SK-N-SH treated with all-trans-retinoic acid at 6 μM for 48 hours (cell line): ENCODE data around the gene TTC36.

Experiments used
- ATAC-seq: fragments of 200-7000 bp; cut with Tn5 transposase; 3 replicates; pipeline ENCODE4 v1.9.1; 2020; ENCODE audit warnings: mild to moderate bottlenecking, moderate library complexity
- ARNTL ChIP-seq: fragments of 450-650 bp; formaldehyde crosslinking; IDR thresholded peaks from 2 replicates; pipeline ENCODE4 v1.5.0; 2020; ENCODE audit warnings: low read depth, mild to moderate bottlenecking, moderate library complexity, borderline replicate concordance
- BACH2 ChIP-seq: fragments of 250-450 bp; sonication (Bioruptor Pico); IDR thresholded peaks from 2 replicates; pipeline ENCODE4 v1.9.0; 2021; ENCODE audit warnings: mild to moderate bottlenecking, borderline replicate concordance
- CSDC2 ChIP-seq: fragments of 250-450 bp; sonication (Bioruptor Pico); IDR thresholded peaks from 2 replicates; pipeline ENCODE4 v1.5.0; 2020; ENCODE audit warnings: mild to moderate bottlenecking, moderate library complexity
- CSRNP3 ChIP-seq: fragments of 250-450 bp; sonication (Bioruptor Pico); IDR thresholded peaks from 2 replicates; pipeline ENCODE4 v1.5.1; 2021; ENCODE audit warnings: mild to moderate bottlenecking, moderate library complexity
- ESRRG ChIP-seq: fragments of 250-450 bp; sonication (Bioruptor Pico); IDR thresholded peaks from 2 replicates; pipeline ENCODE4 v1.6.1; 2021; ENCODE audit warnings: mild to moderate bottlenecking
- GLIS3 ChIP-seq: fragments of 250-450 bp; sonication (Bioruptor Pico); IDR thresholded peaks from 2 replicates; pipeline ENCODE4 v1.5.0; 2020; ENCODE audit warnings: mild to moderate bottlenecking, moderate library complexity
- ISL1 ChIP-seq: fragments of 250-450 bp; sonication (Bioruptor Pico); IDR thresholded peaks from 2 replicates; pipeline ENCODE4 v2.1.2; 2022; ENCODE audit warnings: mild to moderate bottlenecking, moderate library complexity
- OSR1 ChIP-seq: fragments of 250-450 bp; sonication (Bioruptor Pico); IDR thresholded peaks from 2 replicates; pipeline ENCODE4 v1.8.0; 2022; ENCODE audit warnings: moderate library complexity, mild to moderate bottlenecking, inconsistent platforms
- PATZ1 ChIP-seq: fragments of 250-450 bp; sonication (Bioruptor Pico); IDR thresholded peaks from 2 replicates; pipeline ENCODE4 v1.8.0; 2020; ENCODE audit warnings: mild to moderate bottlenecking, moderate library complexity, borderline replicate concordance
- PPARA ChIP-seq: fragments of 250-450 bp; sonication (Bioruptor Pico); IDR thresholded peaks from 2 replicates; pipeline ENCODE4 v1.5.0; 2020; ENCODE audit warnings: mild to moderate bottlenecking, borderline replicate concordance
- RARB ChIP-seq: fragments of 250-450 bp; sonication (Bioruptor Pico); IDR thresholded peaks from 2 replicates; pipeline ENCODE4 v1.8.0; 2021; ENCODE audit warnings: mild to moderate bottlenecking, moderate library complexity
- TCF4 ChIP-seq: fragments of 250-450 bp; sonication (Bioruptor Pico); IDR thresholded peaks from 2 replicates; pipeline ENCODE4 v1.8.0; 2021; ENCODE audit warnings: mild to moderate bottlenecking, moderate library complexity, borderline replicate concordance
- TOX ChIP-seq: fragments of 250-450 bp; sonication (Bioruptor Pico); IDR thresholded peaks from 2 replicates; pipeline ENCODE4 v1.8.0; 2021; ENCODE audit warnings: mild to moderate bottlenecking, moderate library complexity, borderline replicate concordance
- TSHZ2 ChIP-seq: fragments of 250-450 bp; sonication (Bioruptor Pico); IDR thresholded peaks from 2 replicates; pipeline ENCODE4 v1.5.0; 2020; ENCODE audit warnings: mild to moderate bottlenecking, moderate library complexity
- ZC3H10 ChIP-seq: fragments of 250-450 bp; sonication (Bioruptor Pico); IDR thresholded peaks from 2 replicates; pipeline ENCODE4 v1.5.1; 2021; ENCODE audit warnings: mild to moderate bottlenecking, moderate library complexity
- ZFP3 ChIP-seq: fragments of 250-450 bp; sonication (Bioruptor Pico); IDR thresholded peaks from 2 replicates; pipeline ENCODE4 v1.5.0; 2020; ENCODE audit warnings: mild to moderate bottlenecking, moderate library complexity
- ZFP30 ChIP-seq: fragments of 450-650 bp; formaldehyde crosslinking; IDR thresholded peaks from 2 replicates; pipeline ENCODE4 v1.5.0; 2022; ENCODE audit warnings: mild to moderate bottlenecking, moderate library complexity
- ZNF565 ChIP-seq: fragments of 450-650 bp; formaldehyde crosslinking; conservative IDR thresholded peaks from 2 replicates; pipeline ENCODE4 v1.5.0; 2020; ENCODE audit warnings: low read depth, mild to moderate bottlenecking, moderate library complexity
- ZNF70 ChIP-seq: fragments of 450-650 bp; formaldehyde crosslinking; IDR thresholded peaks from 2 replicates; pipeline ENCODE4 v1.5.0; 2020; ENCODE audit warnings: mild to moderate bottlenecking, moderate library complexity
- ZNF8 ChIP-seq: fragments of 450-650 bp; formaldehyde crosslinking; IDR thresholded peaks from 2 replicates; pipeline ENCODE4 v1.5.0; 2020; ENCODE audit warnings: mild to moderate bottlenecking, moderate library complexity
- TF ChIP-seq, protein P1 (sequence below): fragments of 250-450 bp; sonication (Bioruptor Pico); IDR thresholded peaks from 2 replicates; pipeline ENCODE4 v1.8.0; 2021; ENCODE audit warnings: low read depth, mild to moderate bottlenecking, moderate library complexity, borderline replicate concordance
- TF ChIP-seq, protein P2 (sequence below): fragments of 250-450 bp; sonication (Bioruptor Pico); IDR thresholded peaks from 2 replicates; pipeline ENCODE4 v1.5.1; 2020; ENCODE audit warnings: low read depth, mild to moderate bottlenecking, moderate library complexity

The TTC36 gene

DNA sequence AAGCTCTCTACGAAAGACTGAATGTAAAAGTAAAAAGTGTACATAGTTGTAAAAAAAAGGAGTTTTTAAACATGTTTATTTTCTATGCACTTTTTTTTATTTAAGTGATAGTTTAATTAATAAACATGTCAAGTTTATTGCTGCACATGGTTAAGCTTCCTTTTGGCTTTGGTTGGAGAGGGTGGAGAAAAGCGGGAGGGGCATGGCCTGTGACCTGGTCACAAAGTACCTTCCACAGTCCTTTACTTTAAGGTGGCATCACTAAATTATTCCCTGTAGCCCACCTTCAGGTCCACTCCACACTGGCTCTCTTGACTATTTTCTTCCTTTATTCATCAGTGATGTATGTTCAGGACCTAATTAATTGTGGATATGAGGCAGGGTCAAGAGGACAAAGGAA, 586 bp upstream of the TTC36 start:
- ATAC-seq: no peak
- no peak for TF ChIP-seq TOX (CRISPR knock-in tag)
- TF ChIP-seq ARNTL (CRISPR knock-in tag): no peak
- TF ChIP-seq ZC3H10 (CRISPR knock-in tag): no peak
- TF ChIP-seq OSR1 (CRISPR knock-in tag): no peak
- no peak for TF ChIP-seq BACH2 (CRISPR knock-in tag)
- TF ChIP-seq CSDC2: no peak

- TF ChIP-seq ZC3H10 (CRISPR knock-in tag): no peak
- TF ChIP-seq ESRRG (CRISPR knock-in tag): no peak
- TF ChIP-seq ZNF565: no peak
- TF ChIP-seq ZNF8 (CRISPR knock-in tag): no peak
- TF ChIP-seq, protein P1, sequence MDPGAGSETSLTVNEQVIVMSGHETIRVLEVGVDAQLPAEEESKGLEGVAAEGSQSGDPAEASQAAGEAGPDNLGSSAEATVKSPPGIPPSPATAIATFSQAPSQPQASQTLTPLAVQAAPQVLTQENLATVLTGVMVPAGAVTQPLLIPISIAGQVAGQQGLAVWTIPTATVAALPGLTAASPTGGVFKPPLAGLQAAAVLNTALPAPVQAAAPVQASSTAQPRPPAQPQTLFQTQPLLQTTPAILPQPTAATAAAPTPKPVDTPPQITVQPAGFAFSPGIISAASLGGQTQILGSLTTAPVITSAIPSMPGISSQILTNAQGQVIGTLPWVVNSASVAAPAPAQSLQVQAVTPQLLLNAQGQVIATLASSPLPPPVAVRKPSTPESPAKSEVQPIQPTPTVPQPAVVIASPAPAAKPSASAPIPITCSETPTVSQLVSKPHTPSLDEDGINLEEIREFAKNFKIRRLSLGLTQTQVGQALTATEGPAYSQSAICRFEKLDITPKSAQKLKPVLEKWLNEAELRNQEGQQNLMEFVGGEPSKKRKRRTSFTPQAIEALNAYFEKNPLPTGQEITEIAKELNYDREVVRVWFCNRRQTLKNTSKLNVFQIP (CRISPR knock-in tag): no peak
- no peak for TF ChIP-seq BACH2 (CRISPR knock-in tag)
- TF ChIP-seq ZNF70 (CRISPR knock-in tag): no peak
- no peak for TF ChIP-seq PATZ1 (CRISPR knock-in tag)
- no peak for TF ChIP-seq RARB (CRISPR knock-in tag)
- TF ChIP-seq OSR1 (CRISPR knock-in tag): no peak
These were observed 1.2 kb downstream of the TTC36 start for GRCh38 chr11:118528511-118528910.

GRCh38 chr11:118529584-118530175, 2.4 kb downstream of the TTC36 start:
- no peak for ATAC-seq
- TF ChIP-seq, protein P2, sequence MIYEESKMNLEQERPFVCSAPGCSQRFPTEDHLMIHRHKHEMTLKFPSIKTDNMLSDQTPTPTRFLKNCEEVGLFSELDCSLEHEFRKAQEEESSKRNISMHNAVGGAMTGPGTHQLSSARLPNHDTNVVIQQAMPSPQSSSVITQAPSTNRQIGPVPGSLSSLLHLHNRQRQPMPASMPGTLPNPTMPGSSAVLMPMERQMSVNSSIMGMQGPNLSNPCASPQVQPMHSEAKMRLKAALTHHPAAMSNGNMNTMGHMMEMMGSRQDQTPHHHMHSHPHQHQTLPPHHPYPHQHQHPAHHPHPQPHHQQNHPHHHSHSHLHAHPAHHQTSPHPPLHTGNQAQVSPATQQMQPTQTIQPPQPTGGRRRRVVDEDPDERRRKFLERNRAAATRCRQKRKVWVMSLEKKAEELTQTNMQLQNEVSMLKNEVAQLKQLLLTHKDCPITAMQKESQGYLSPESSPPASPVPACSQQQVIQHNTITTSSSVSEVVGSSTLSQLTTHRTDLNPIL (CRISPR knock-in tag): no peak
- no peak for TF ChIP-seq GLIS3 (CRISPR knock-in tag)
- no peak for TF ChIP-seq TSHZ2 (CRISPR knock-in tag)
- TF ChIP-seq OSR1 (CRISPR knock-in tag): no peak
- no peak for TF ChIP-seq CSRNP3 (CRISPR knock-in tag)
- TF ChIP-seq TOX (CRISPR knock-in tag): no peak

More at GRCh38 chr11:118528511-118528910, 1.2 kb downstream of the TTC36 start:
- no peak for ATAC-seq

DNA sequence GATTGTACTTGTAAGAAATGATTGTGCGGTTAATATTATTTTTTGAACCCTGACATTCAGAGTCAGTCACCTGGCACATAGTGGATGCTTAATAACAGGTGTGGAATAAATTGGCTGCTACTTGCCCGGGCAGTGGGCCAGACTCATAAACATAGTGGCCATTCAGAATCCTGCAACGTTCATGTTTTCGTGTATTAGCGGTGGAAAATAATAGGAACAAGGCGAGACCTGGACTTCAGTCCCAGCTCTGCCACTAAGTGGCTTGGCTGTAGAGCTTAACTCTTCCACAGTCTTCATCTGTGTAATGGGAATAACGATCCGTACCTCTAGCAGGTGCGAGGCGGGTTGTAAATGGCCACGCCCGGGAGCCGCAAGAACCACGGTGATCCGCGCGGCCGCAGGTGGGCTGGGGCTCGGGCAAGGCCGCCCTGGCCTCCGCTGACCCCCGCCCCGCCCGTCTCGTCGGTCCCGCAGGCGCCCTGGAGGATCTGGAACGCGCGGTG, 3.0 kb downstream of the TTC36 start:
- peak; percentile 8 for ATAC-seq
- TF ChIP-seq ISL1 (CRISPR knock-in tag) (no peak), OSR1 (CRISPR knock-in tag) (no peak), ZFP30 (CRISPR knock-in tag) (no peak), GLIS3 (CRISPR knock-in tag) (no peak), ZNF8 (CRISPR knock-in tag) (no peak), ARNTL (CRISPR knock-in tag) (no peak), PPARA (CRISPR knock-in tag) (no peak), CSRNP3 (CRISPR knock-in tag) (no peak), TOX (CRISPR knock-in tag) (no peak), ZC3H10 (CRISPR knock-in tag) (no peak), ZFP3 (CRISPR knock-in tag) (no peak), CSDC2 (no peak), ESRRG (CRISPR knock-in tag) (no peak), ZNF565 (no peak), TCF4 (no peak), RARB (CRISPR knock-in tag) (no peak)
- TF ChIP-seq, protein P2 (CRISPR knock-in tag): no peak
